ENCODE data around the gene TCL1A. TPM values are rescaled to one million over a fixed set of nuclear protein-coding genes. Genes with fewer than 3 reads are reported as not detected.

TCL1A gene
- total and polyA plus RNA-seq, 2 donors, result 0.08 to 2.0 TPM

GRCh38 chr14:95660651-95661515 lies 53.0 kb downstream of the TCL1A start:
- H3K4me3 ChIP-seq (ENCODE audit: low read depth, low read length), result no peak overlapping the region
- H3K27ac ChIP-seq (ENCODE audit: low read depth), result no peak overlapping the region
- WGBS, result 28% methylated on average over 13 of the region's 13 CpGs
- H3K4me1 ChIP-seq (ENCODE audit: insufficient read depth), result no peaks in the 10 kb centered on the region
- peak; percentile 7 for DNase-seq (ENCODE audit: extremely low spot score)
- no peaks in the 10 kb centered on the region for H3K36me3 ChIP-seq (ENCODE audit: insufficient read depth)

- 50% methylated on average over 5 of the region's 5 CpGs for WGBS
- no peak overlapping the region for H3K27ac ChIP-seq (ENCODE audit: low read depth)
- no peaks in the 10 kb centered on the region for H3K36me3 ChIP-seq (ENCODE audit: insufficient read depth)
- H3K4me3 ChIP-seq (ENCODE audit: low read depth, low read length), result no peak overlapping the region
- H3K4me1 ChIP-seq (ENCODE audit: insufficient read depth), result no peaks in the 10 kb centered on the region
- no peak for DNase-seq (ENCODE audit: extremely low spot score)
These were observed 53.9 kb downstream of the TCL1A start for GRCh38 chr14:95659990-95660385.

Small RNA genes lying within 50 kb of the gene (small RNA-seq; reads per million reads assigned to genes)
- not detected for gene RF02193

Other genes with a start within 250 kb of the TCL1A start
- 14.6 TPM for gene SYNE3, start 197.5 kb downstream of the TCL1A start, total RNA-seq
- 4.5 TPM for gene SYNE3, start 197.5 kb downstream of the TCL1A start, polyA plus RNA-seq
- 28.9 TPM for gene GLRX5, start 179.1 kb downstream of the TCL1A start, total RNA-seq
- gene GLRX5, start 179.1 kb downstream of the TCL1A start, polyA plus RNA-seq, result 39.4 TPM
- gene TCL1B, start 27.7 kb downstream of the TCL1A start, total RNA-seq, result not detected
- not detected for gene TCL1B, start 27.7 kb downstream of the TCL1A start, polyA plus RNA-seq
- not detected for gene TUNAR, start 162.7 kb upstream of the TCL1A start, total RNA-seq
- not detected for gene TUNAR, start 162.7 kb upstream of the TCL1A start, polyA plus RNA-seq